Measurements from ENCODE around the gene EXD3.
"Not testable (repeated sequence)": the region's sequence is repeated elsewhere in the genome, so short reads cannot be mapped to it uniquely, and the experiment has no call there.

DNA sequence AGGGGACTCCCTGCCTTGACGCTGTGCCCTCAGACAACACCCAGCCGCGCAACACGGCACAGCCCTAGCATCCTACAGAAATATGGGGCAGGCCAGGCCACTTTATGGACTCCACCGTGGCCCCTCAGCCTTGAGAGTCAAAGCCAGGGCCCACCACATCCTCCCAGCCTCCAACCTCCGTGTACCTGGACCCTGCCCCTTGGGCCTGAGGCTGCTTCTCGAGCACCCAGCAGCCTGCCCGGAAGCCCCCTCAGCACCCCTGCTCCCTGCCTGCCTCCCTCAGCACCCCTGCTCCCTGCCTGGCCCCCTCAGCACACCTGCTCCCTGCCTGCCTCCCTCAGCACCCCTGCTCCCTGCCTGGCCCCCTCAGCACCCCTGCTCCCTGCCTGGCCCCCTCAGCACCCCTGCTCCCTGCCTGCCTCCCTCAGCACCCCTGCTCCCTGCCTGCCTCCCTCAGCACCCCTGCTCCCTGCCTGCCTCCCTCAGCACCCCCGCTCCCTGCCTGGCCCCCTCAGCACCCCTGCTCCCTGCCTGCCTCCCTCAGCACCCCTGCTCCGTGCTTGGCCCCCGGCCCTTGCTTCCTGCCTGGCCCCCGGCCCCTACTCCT is 36.4 kb downstream of the EXD3 start:
- TF ChIP-seq, protein P1, sequence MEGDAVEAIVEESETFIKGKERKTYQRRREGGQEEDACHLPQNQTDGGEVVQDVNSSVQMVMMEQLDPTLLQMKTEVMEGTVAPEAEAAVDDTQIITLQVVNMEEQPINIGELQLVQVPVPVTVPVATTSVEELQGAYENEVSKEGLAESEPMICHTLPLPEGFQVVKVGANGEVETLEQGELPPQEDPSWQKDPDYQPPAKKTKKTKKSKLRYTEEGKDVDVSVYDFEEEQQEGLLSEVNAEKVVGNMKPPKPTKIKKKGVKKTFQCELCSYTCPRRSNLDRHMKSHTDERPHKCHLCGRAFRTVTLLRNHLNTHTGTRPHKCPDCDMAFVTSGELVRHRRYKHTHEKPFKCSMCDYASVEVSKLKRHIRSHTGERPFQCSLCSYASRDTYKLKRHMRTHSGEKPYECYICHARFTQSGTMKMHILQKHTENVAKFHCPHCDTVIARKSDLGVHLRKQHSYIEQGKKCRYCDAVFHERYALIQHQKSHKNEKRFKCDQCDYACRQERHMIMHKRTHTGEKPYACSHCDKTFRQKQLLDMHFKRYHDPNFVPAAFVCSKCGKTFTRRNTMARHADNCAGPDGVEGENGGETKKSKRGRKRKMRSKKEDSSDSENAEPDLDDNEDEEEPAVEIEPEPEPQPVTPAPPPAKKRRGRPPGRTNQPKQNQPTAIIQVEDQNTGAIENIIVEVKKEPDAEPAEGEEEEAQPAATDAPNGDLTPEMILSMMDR (IDR thresholded peaks at IDR 0.05): not testable (repeated sequence)
- not testable (repeated sequence) for TF ChIP-seq POLR2AphosphoS5, POLR2A (IDR thresholded peaks at IDR 0.05)

Measured in breast epithelium (tissue), 3 donors.